HEK293 (cell line): ENCODE data around the gene URGCP.

Experiments
- ATF2 ChIP-seq: fragments of 450-650 bp; formaldehyde crosslinking; IDR thresholded peaks from 2 replicates; pipeline ENCODE4 v1.5.1; 2016; ENCODE audit warnings: missing biosample characterization, missing genetic modification characterization, low read depth
- GLIS2 ChIP-seq: fragments of 450-650 bp; formaldehyde crosslinking; IDR thresholded peaks from 2 replicates; pipeline ENCODE4 v1.5.1; 2016; ENCODE audit warnings: missing biosample characterization, missing genetic modification characterization
- HIC1 ChIP-seq: fragments of 450-650 bp; formaldehyde crosslinking; IDR thresholded peaks from 2 replicates; pipeline ENCODE4 v1.5.1; 2016; ENCODE audit warnings: missing biosample characterization, missing genetic modification characterization
- KLF7 ChIP-seq: fragments of 450-650 bp; formaldehyde crosslinking; IDR thresholded peaks from 2 replicates; pipeline ENCODE4 v1.5.1; 2016; ENCODE audit warnings: missing biosample characterization, missing genetic modification characterization, borderline replicate concordance
- KLF8 ChIP-seq: fragments of 450-650 bp; formaldehyde crosslinking; IDR thresholded peaks from 2 replicates; pipeline ENCODE4 v1.5.1; 2016; ENCODE audit warnings: missing biosample characterization, missing genetic modification characterization
- MZF1 ChIP-seq: fragments of 450-650 bp; formaldehyde crosslinking; IDR thresholded peaks from 2 replicates; pipeline ENCODE4 v1.5.1; 2017; ENCODE audit warnings: missing biosample characterization, missing genetic modification characterization, borderline replicate concordance
- PRDM6 ChIP-seq: fragments of 450-650 bp; formaldehyde crosslinking; IDR thresholded peaks from 2 replicates; pipeline ENCODE4 v1.5.1; 2017; ENCODE audit warnings: missing biosample characterization, missing genetic modification characterization
- RBAK ChIP-seq: fragments of 450-650 bp; formaldehyde crosslinking; IDR thresholded peaks from 2 replicates; pipeline ENCODE4 v1.5.1; 2016; ENCODE audit warnings: missing biosample characterization, missing genetic modification characterization
- SETDB1 ChIP-seq: IDR thresholded peaks from one replicate; pipeline ENCODE4 v1.6.1; 2017; ENCODE audit warnings: mild to moderate bottlenecking, low read length, moderate library complexity, mixed read lengths; ENCODE audit not compliant: insufficient read length
- SP3 ChIP-seq: fragments of 450-650 bp; formaldehyde crosslinking; IDR thresholded peaks from 2 replicates; pipeline ENCODE4 v1.5.1; 2016; ENCODE audit warnings: missing biosample characterization, missing genetic modification characterization
- SP7 ChIP-seq: fragments of 450-650 bp; formaldehyde crosslinking; IDR thresholded peaks from 2 replicates; pipeline ENCODE4 v1.5.1; 2016; ENCODE audit warnings: missing biosample characterization, missing genetic modification characterization
- ZBTB7A ChIP-seq: fragments of 450-650 bp; formaldehyde crosslinking; IDR thresholded peaks from 2 replicates; pipeline ENCODE4 v1.5.1; 2016; ENCODE audit warnings: low read depth, missing biosample characterization, missing genetic modification characterization
- ZNF169 ChIP-seq: fragments of 450-650 bp; formaldehyde crosslinking; IDR thresholded peaks from 2 replicates; pipeline ENCODE4 v1.5.1; 2016; ENCODE audit warnings: missing biosample characterization, missing genetic modification characterization
- ZNF174 ChIP-seq: fragments of 450-650 bp; formaldehyde crosslinking; IDR thresholded peaks from 2 replicates; pipeline ENCODE4 v1.5.0; 2017; ENCODE audit warnings: missing biosample characterization, mild to moderate bottlenecking, missing genetic modification characterization
- ZNF2 ChIP-seq: fragments of 450-650 bp; formaldehyde crosslinking; IDR thresholded peaks from 2 replicates; pipeline ENCODE4 v1.5.1; 2016; ENCODE audit warnings: missing biosample characterization, missing genetic modification characterization
- ZNF221 ChIP-seq: fragments of 450-650 bp; formaldehyde crosslinking; IDR thresholded peaks from 2 replicates; pipeline ENCODE4 v1.5.1; 2017; ENCODE audit warnings: missing biosample characterization, missing genetic modification characterization, borderline replicate concordance
- ZNF274 ChIP-seq, 2 experiments: fragments of 200-500 bp in 1 of 2; fragments of 450-650 bp in 1 of 2; sonication (Bioruptor generic) in 1 of 2; formaldehyde crosslinking in 1 of 2; IDR thresholded peaks; 2 replicates each; pipeline versions ENCODE4 v1.5.1 to v1.6.1; 2014 to 2016; ENCODE audit warnings: borderline replicate concordance in 1 of 2, inconsistent platforms in 1 of 2, low read length in 1 of 2, missing biosample characterization in 1 of 2, missing genetic modification characterization in 1 of 2
- ZNF311 ChIP-seq: fragments of 450-650 bp; formaldehyde crosslinking; IDR thresholded peaks from 2 replicates; pipeline ENCODE4 v1.5.1; 2017; ENCODE audit warnings: missing biosample characterization, missing genetic modification characterization, borderline replicate concordance
- ZNF324 ChIP-seq: fragments of 450-650 bp; formaldehyde crosslinking; IDR thresholded peaks from 2 replicates; pipeline ENCODE4 v1.5.1; 2016; ENCODE audit warnings: missing biosample characterization, missing genetic modification characterization
- ZNF341 ChIP-seq: fragments of 450-650 bp; formaldehyde crosslinking; IDR thresholded peaks from 2 replicates; pipeline ENCODE4; 2016; ENCODE audit warnings: low read depth, missing biosample characterization, missing genetic modification characterization
- ZNF354C ChIP-seq: fragments of 450-650 bp; formaldehyde crosslinking; IDR thresholded peaks from 2 replicates; pipeline ENCODE4 v1.5.1; 2016; ENCODE audit warnings: missing biosample characterization, missing genetic modification characterization, low read depth, borderline replicate concordance
- ZNF398 ChIP-seq: fragments of 450-650 bp; formaldehyde crosslinking; IDR thresholded peaks from 2 replicates; pipeline ENCODE4 v1.5.1; 2017; ENCODE audit warnings: missing biosample characterization, missing genetic modification characterization
- ZNF404 ChIP-seq: fragments of 450-650 bp; formaldehyde crosslinking; IDR thresholded peaks from 2 replicates; pipeline ENCODE4 v1.5.1; 2017; ENCODE audit warnings: missing biosample characterization, missing genetic modification characterization
- ZNF449 ChIP-seq: fragments of 450-650 bp; formaldehyde crosslinking; IDR thresholded peaks from 2 replicates; pipeline ENCODE4 v1.5.1; 2017; ENCODE audit warnings: missing biosample characterization, mild to moderate bottlenecking, missing genetic modification characterization, moderate library complexity
- ZNF513 ChIP-seq: fragments of 450-650 bp; IDR thresholded peaks from 2 replicates; pipeline ENCODE4 v1.5.1; 2018; ENCODE audit warnings: missing biosample characterization, missing genetic modification characterization
- ZNF548 ChIP-seq: fragments of 450-650 bp; formaldehyde crosslinking; IDR thresholded peaks from 2 replicates; pipeline ENCODE4 v1.5.1; 2016; ENCODE audit warnings: missing biosample characterization, missing genetic modification characterization
- ZNF596 ChIP-seq: fragments of 450-650 bp; IDR thresholded peaks from 2 replicates; pipeline ENCODE4 v1.5.0; 2018; ENCODE audit warnings: missing biosample characterization, mild to moderate bottlenecking, missing genetic modification characterization, moderate library complexity
- ZNF626 ChIP-seq: fragments of 450-650 bp; sonication (Bioruptor Pico); formaldehyde crosslinking; IDR thresholded peaks from 2 replicates; pipeline ENCODE4 v1.5.1; 2018; ENCODE audit warnings: missing biosample characterization, missing genetic modification characterization, inconsistent platforms
- ZNF677 ChIP-seq: fragments of 450-650 bp; IDR thresholded peaks from 2 replicates; pipeline ENCODE4 v1.5.0; 2018; ENCODE audit warnings: missing biosample characterization, mild to moderate bottlenecking, missing genetic modification characterization, moderate library complexity
- ZNF76 ChIP-seq: fragments of 450-650 bp; formaldehyde crosslinking; IDR thresholded peaks from 2 replicates; pipeline ENCODE4; 2016; ENCODE audit warnings: low read depth, missing biosample characterization, missing genetic modification characterization, borderline replicate concordance

The URGCP gene

GRCh38 chr7:43902542-43903054, 3.8 kb downstream of the URGCP start (continued):
- TF ChIP-seq ZNF596 (tag by site-specific recombination) (no peak), ZNF626 (tag by site-specific recombination) (no peak), ZNF2 (tag by site-specific recombination) (no peak), ZNF274 (IDR thresholded peaks at IDR 0.05; ENCODE audit: low read length) (no peak), ZNF274 (tag by site-specific recombination; IDR thresholded peaks at IDR 0.05; ENCODE audit: borderline replicate concordance) (no peak), ZBTB7A (no peak), GLIS2 (tag by site-specific recombination) (no peak), SP3 (no peak), ZNF354C (tag by site-specific recombination) (no peak), MZF1 (tag by site-specific recombination) (no peak), ZNF311 (tag by site-specific recombination) (no peak), ZNF324 (tag by site-specific recombination) (peak; percentile 18; the same call in 1 of the 2 replicates), ZNF677 (tag by site-specific recombination) (no peak), RBAK (tag by site-specific recombination) (no peak), ZNF341 (tag by site-specific recombination) (no peak), ZNF398 (tag by site-specific recombination) (no peak), ZNF548 (tag by site-specific recombination) (no peak), ZNF513 (tag by site-specific recombination) (no peak), ZNF169 (no peak), ATF2 (peak; percentile 91), ZNF404 (tag by site-specific recombination) (no peak), KLF8 (tag by site-specific recombination) (peak; percentile 23; the same call in 1 of the 2 replicates), PRDM6 (tag by site-specific recombination) (no peak), SP7 (peak; percentile 33; the same call in 1 of the 2 replicates), ZNF221 (tag by site-specific recombination) (no peak), ZNF76 (tag by site-specific recombination) (no peak), HIC1 (tag by site-specific recombination) (no peak), ZNF174 (tag by site-specific recombination) (no peak), ZNF449 (tag by site-specific recombination) (no peak), KLF7 (no peak), SETDB1 (peak; percentile 51)
